Endothelial cell of umbilical vein (primary cell): ENCODE measurements around the gene ATG5. TPM values are rescaled to one million over a fixed set of nuclear protein-coding genes. Genes with fewer than 3 reads are reported as not detected.

ENCODE experiments used
- BruUV-seq: library from RNA; stranded (reverse); fragments of 400-500 nt; replicated peaks from 2 replicates; lab custom pipeline; 2021; lab: Mats Ljungman, UMichigan
- CTCF ChIA-PET: fragments of 300-600, 350-600 bp; sonication (Branson Sonifier 250); formaldehyde crosslinking; loops from one replicate; lab custom pipeline; 2021; ENCODE audit warnings: antibody characterized with exemption, inconsistent platforms; lab: Charles Lee
- POLR2A ChIA-PET: fragments of 300-600, 350-600 bp; sonication (Branson Sonifier 250); formaldehyde crosslinking; loops from one replicate; lab custom pipeline; 2021; ENCODE audit warnings: antibody characterized with exemption, inconsistent platforms; lab: Charles Lee
- DNase-seq: peaks from one replicate; pipeline ENCODE4 v3.0.0-alpha.2; 2011; ENCODE audit warnings: low read depth, low spot score
- FAIRE-seq: peaks from 2 replicates; lab custom pipeline; 2011; peaks lifted over from hg19 to GRCh38; lab: Jason Lieb, UNC
- H2AFZ ChIP-seq: 2 replicates; pipeline ENCODE4 v1.6.0; 2012; ENCODE audit warnings: low read depth, low read length, control low read depth, inconsistent platforms
- H3K27ac ChIP-seq: 2 replicates; pipeline ENCODE4 v1.5.1; 2011; ENCODE audit warnings: low read depth, mild to moderate bottlenecking, control low read depth, low read length, moderate library complexity; ENCODE audit not compliant: insufficient read depth
- H3K27me3 ChIP-seq, 2 experiments: 2 replicates each; pipeline versions ENCODE4 v1.6.0 to v1.6.1; 2011; ENCODE audit warnings: low read length in 2 of 2, mixed read lengths in 1 of 2; ENCODE audit not compliant: control insufficient read depth in 2 of 2, insufficient read depth in 2 of 2
- H3K36me3 ChIP-seq, 2 experiments: 2 replicates in 1 of 2; 3 replicates in 1 of 2; pipeline ENCODE4 v1.5.1; 2011; ENCODE audit warnings: low read length in 2 of 2, mild to moderate bottlenecking in 1 of 2, moderate library complexity in 1 of 2; ENCODE audit not compliant: control insufficient read depth in 2 of 2, insufficient read depth in 2 of 2; ENCODE audit errors: extremely low read depth in 1 of 2
- H3K4me1 ChIP-seq: 3 replicates; pipeline ENCODE4 v1.5.1; 2011; ENCODE audit warnings: mild to moderate bottlenecking, low read length; ENCODE audit not compliant: control insufficient read depth, insufficient read depth; ENCODE audit errors: extremely low read depth
- H3K4me2 ChIP-seq: 2 replicates; pipeline ENCODE4 v1.6.1; 2011; ENCODE audit warnings: low read length, control low read depth, mixed read lengths; ENCODE audit not compliant: insufficient read depth
- H3K4me3 ChIP-seq, 3 experiments: fragments of 200-600 bp in 1 of 3; sonication (generic), shearing (Covaris generic) in 1 of 3; replicated peaks in 1 of 3; 2 replicates each; pipeline ENCODE4 v1.5.1; 2011 to 2016; ENCODE audit warnings: control low read depth in 3 of 3, low read length in 3 of 3, mild to moderate bottlenecking in 2 of 3, inconsistent platforms in 1 of 3, low read depth in 1 of 3, moderate library complexity in 1 of 3; ENCODE audit not compliant: insufficient read depth in 1 of 3
- H3K79me2 ChIP-seq: 2 replicates; pipeline ENCODE4 v1.6.0; 2012; ENCODE audit warnings: low read length, inconsistent platforms; ENCODE audit not compliant: control insufficient read depth, insufficient read depth
- H3K9ac ChIP-seq: replicated peaks from 2 replicates; pipeline ENCODE3; 2011; ENCODE audit warnings: low read length, control low read depth; ENCODE audit not compliant: insufficient read depth; ENCODE audit errors: extremely low read depth
- H3K9me1 ChIP-seq: replicated peaks from 3 replicates; pipeline ENCODE4 v1.6.0; 2011; ENCODE audit warnings: mild to moderate bottlenecking, low read length; ENCODE audit not compliant: control insufficient read depth, insufficient read depth; ENCODE audit errors: extremely low read depth
- H3K9me3 ChIP-seq: replicated peaks from 2 replicates; pipeline ENCODE4 v1.5.1; 2012; ENCODE audit warnings: low read length, inconsistent platforms; ENCODE audit not compliant: control insufficient read depth, insufficient read depth
- H4K20me1 ChIP-seq: replicated peaks from 2 replicates; pipeline ENCODE3; 2011; ENCODE audit warnings: mild to moderate bottlenecking, low read length; ENCODE audit not compliant: control insufficient read depth, insufficient read depth; ENCODE audit errors: extremely low read depth
- EZH2 ChIP-seq: IDR thresholded peaks from 2 replicates; pipeline ENCODE4 v1.6.1; 2012; ENCODE audit warnings: borderline replicate concordance, low read depth, mild to moderate bottlenecking, moderate library complexity, low read length, inconsistent platforms; ENCODE audit not compliant: severe bottlenecking
- FOS ChIP-seq: IDR thresholded peaks from 2 replicates; pipeline ENCODE4 v1.6.1; 2011; ENCODE audit warnings: mild to moderate bottlenecking, low read length, moderate library complexity, borderline replicate concordance; ENCODE audit not compliant: insufficient read depth
- GATA2 ChIP-seq: IDR thresholded peaks from 2 replicates; pipeline ENCODE4 v1.7.0; 2011; ENCODE audit warnings: low read depth, mild to moderate bottlenecking, moderate library complexity, mixed read lengths, low read length; ENCODE audit not compliant: insufficient read length, insufficient read depth
- JUN ChIP-seq: IDR thresholded peaks from 2 replicates; pipeline ENCODE4 v1.6.1; 2011; ENCODE audit warnings: borderline replicate concordance, low read depth; ENCODE audit not compliant: insufficient read length, insufficient read depth
- MYC ChIP-seq: IDR thresholded peaks from one replicate; pipeline ENCODE4 v1.6.1; 2011; ENCODE audit warnings: mild to moderate bottlenecking, low read depth, low read length
- POLR2A ChIP-seq: IDR thresholded peaks from 2 replicates; pipeline ENCODE4 v1.6.1; 2012; ENCODE audit warnings: low read depth, mild to moderate bottlenecking, control low read depth, low read length
- POLR2AphosphoS5 ChIP-seq: IDR thresholded peaks from 2 replicates; pipeline ENCODE4 v1.6.1; 2012; ENCODE audit warnings: low read depth, mild to moderate bottlenecking, control low read depth, low read length, moderate library complexity; ENCODE audit not compliant: insufficient read depth
- dilution Hi-C: fragments of 300-500 bp; cut with MboI; formaldehyde crosslinking; loops from one replicate; pipeline ENCODE4 v1.15.0; 2019; ENCODE audit warnings: low sequenced_read_pairs; ENCODE audit not compliant: extremely low pct_ligation_motif_present
- intact Hi-C: fragments of 100-400 bp; cut with micrococcal nuclease; formaldehyde crosslinking; loops from one replicate; pipeline ENCODE4 v1.10.0; 2022
- polyA plus RNA-seq, 4 experiments: library from polyadenylated mRNA; depleted of rRNA in 3 of 4; stranded (reverse) in 3 of 4; unstranded in 1 of 4; fragments of >200 nt; gene quantifications; 2 replicates each; pipeline versions ENCODE4 v1.2.1 to v1.2.3, GENCODE V29; 2011 to 2012; ENCODE audit warnings: missing spikeins in 1 of 4
- total RNA-seq: library from RNA; stranded (reverse); gene quantifications from 2 replicates; pipeline ENCODE4 v1.2.3, GENCODE V29; 2021
- TF ChIP-seq, protein P1 (sequence below): IDR thresholded peaks from 2 replicates; pipeline ENCODE4 v1.6.1; 2011; ENCODE audit not compliant: insufficient read depth, insufficient read length
- TF ChIP-seq, protein P2 (sequence below), 2 donors: IDR thresholded peaks; 1 replicate in 1 of 2; 2 replicates in 1 of 2; pipeline ENCODE4 v1.5.1; 2011; ENCODE audit warnings: low read length in 2 of 2, mild to moderate bottlenecking in 2 of 2, moderate library complexity in 2 of 2, control low read depth in 1 of 2, inconsistent platforms in 1 of 2, low read depth in 1 of 2; ENCODE audit not compliant: insufficient read depth in 1 of 2; ENCODE audit errors: extremely low read depth in 1 of 2

The ATG5 gene
- total and polyA plus RNA-seq, 2 donors (not counting 3 experiments of a cell fraction or from before 2014, with no cell fraction given): 14.1 to 32.8 TPM

DNA sequence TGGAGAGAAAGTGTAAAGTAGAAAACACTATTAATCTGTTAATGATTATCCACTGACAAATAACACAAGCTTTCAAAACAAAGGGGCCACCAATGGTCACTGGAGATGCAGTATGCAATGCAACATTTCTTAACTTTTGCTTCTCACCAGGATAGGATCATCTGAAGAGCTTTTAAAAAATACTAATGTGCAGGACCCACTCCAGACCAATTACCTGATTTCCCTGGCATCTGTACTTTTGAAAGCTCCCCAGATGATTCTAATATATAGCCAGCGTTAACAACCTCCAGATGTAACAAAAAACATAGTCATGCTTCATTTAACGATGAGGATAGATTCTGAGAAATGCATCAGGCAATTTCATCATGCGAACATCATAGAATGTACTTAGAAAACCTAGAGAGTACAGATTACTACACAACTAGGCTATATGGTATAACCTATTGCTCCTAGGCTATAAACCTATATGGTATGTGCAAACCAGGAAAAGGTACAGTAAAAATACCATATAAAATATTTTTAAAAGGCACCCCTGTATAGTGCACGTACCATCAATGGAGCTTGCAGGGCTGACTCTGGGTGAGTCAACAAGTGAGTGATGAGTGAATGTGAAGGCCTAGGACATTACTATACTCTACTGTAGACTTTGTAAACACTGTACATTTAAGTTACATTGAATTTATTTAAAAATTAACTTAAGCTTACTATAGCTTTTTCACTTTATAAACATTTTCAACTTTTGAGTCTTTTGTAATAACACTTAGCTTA, 69.2 kb downstream of the ATG5 start:
- no peaks in the 10 kb centered on the region for H4K20me1 ChIP-seq
- no peak overlapping the region for H3K9ac ChIP-seq

More for the DNA sequence above, 69.2 kb downstream of the ATG5 start:
- H3K9me3 ChIP-seq: no peaks in the 10 kb centered on the region
- TF ChIP-seq FOS (no peak), POLR2A (no peak), JUN (no peak), MYC (no peak), POLR2AphosphoS5 (no peak), EZH2 (no peak), GATA2 (no peak)
- TF ChIP-seq, protein P1, sequence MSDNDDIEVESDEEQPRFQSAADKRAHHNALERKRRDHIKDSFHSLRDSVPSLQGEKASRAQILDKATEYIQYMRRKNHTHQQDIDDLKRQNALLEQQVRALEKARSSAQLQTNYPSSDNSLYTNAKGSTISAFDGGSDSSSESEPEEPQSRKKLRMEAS: no peak
- TF ChIP-seq, protein P2, sequence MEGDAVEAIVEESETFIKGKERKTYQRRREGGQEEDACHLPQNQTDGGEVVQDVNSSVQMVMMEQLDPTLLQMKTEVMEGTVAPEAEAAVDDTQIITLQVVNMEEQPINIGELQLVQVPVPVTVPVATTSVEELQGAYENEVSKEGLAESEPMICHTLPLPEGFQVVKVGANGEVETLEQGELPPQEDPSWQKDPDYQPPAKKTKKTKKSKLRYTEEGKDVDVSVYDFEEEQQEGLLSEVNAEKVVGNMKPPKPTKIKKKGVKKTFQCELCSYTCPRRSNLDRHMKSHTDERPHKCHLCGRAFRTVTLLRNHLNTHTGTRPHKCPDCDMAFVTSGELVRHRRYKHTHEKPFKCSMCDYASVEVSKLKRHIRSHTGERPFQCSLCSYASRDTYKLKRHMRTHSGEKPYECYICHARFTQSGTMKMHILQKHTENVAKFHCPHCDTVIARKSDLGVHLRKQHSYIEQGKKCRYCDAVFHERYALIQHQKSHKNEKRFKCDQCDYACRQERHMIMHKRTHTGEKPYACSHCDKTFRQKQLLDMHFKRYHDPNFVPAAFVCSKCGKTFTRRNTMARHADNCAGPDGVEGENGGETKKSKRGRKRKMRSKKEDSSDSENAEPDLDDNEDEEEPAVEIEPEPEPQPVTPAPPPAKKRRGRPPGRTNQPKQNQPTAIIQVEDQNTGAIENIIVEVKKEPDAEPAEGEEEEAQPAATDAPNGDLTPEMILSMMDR (IDR thresholded peaks at IDR 0.05; ENCODE audit: extremely low read depth in 1 of 2, insufficient read depth in 1 of 2, low read depth in 1 of 2, low read length in 2 of 2): no peak
- no peaks in the 10 kb centered on the region for H3K36me3 ChIP-seq
- peaks cover 4% of the 10 kb centered on the region for H3K4me1 ChIP-seq
- CTCF ChIA-PET: interaction anchor here (0.9 to 2.1 kb wide), 3 partner anchors 17 to 825 kb away, joined by 3 to 8 read pairs (median 4); no protein-coding TSS in a partner anchor
- H3K4me2 ChIP-seq: no peak overlapping the region
- dilution Hi-C loops: no loop called here
- H3K79me2 ChIP-seq: peaks cover 23% of the 10 kb centered on the region
- H3K9me1 ChIP-seq: no peaks in the 10 kb centered on the region
- no peak overlapping the region for H3K4me3 ChIP-seq
- POLR2A ChIA-PET: no interaction called here
- no peak for DNase-seq
- intact Hi-C loops: no loop called here
- FAIRE-seq: no peak
- H2AFZ ChIP-seq: no peak overlapping the region
- H3K27me3 ChIP-seq: no peaks in the 10 kb centered on the region
- no TSS peak for BruUV-seq
- H3K27ac ChIP-seq: no peak overlapping the region
